Panc1 (cell line): ENCODE data around the gene YDJC. TPM values are rescaled to one million over a fixed set of nuclear protein-coding genes. Genes with fewer than 3 reads are reported as not detected.
A peak's percentile ranks its signal among the peaks of the same experiment; 100 is the strongest.

Experiments
- ATAC-seq: fragments of 200-7000 bp; cut with Tn5 transposase; 2 replicates; pipeline ENCODE4 v1.9.1; 2020; ENCODE audit warnings: mild to moderate bottlenecking, moderate library complexity
- BruUV-seq: library from RNA; stranded (reverse); fragments of 400-500 nt; replicated peaks from 2 replicates; lab custom pipeline; 2021; lab: Mats Ljungman, UMichigan
- CTCF ChIA-PET: fragments of 300-600 bp; sonication (Branson Sonifier 250); formaldehyde crosslinking; loops from one replicate; lab custom pipeline; 2022; ENCODE audit warnings: antibody characterized with exemption; lab: Charles Lee
- POLR2A ChIA-PET: fragments of 300-600 bp; sonication (Branson Sonifier 250); formaldehyde crosslinking; loops from one replicate; lab custom pipeline; 2022; ENCODE audit warnings: antibody characterized with exemption; lab: Charles Lee
- DNase-seq: peaks from one replicate; pipeline ENCODE4 v3.0.0-alpha.2; 2010; ENCODE audit warnings: low read depth, low spot score
- H3K27ac ChIP-seq: 2 replicates; pipeline ENCODE4 v1.5.1; 2011; ENCODE audit warnings: mild to moderate bottlenecking, low read length, inconsistent platforms
- H3K27me3 ChIP-seq: fragments of 200-500 bp; sonication (Bioruptor generic); 2 replicates; pipeline ENCODE4 v1.6.0; 2014; ENCODE audit warnings: low read length, inconsistent platforms; ENCODE audit not compliant: control insufficient read depth, insufficient read depth
- H3K36me3 ChIP-seq: fragments of 200-500 bp; sonication (Bioruptor generic); 2 replicates; pipeline ENCODE4 v1.5.1; 2014; ENCODE audit warnings: inconsistent platforms, mild to moderate bottlenecking, low read length, moderate library complexity; ENCODE audit not compliant: control insufficient read depth, insufficient read depth
- H3K4me1 ChIP-seq: 2 replicates; pipeline ENCODE4 v1.5.1; 2011; ENCODE audit warnings: inconsistent platforms, mild to moderate bottlenecking, low read length, moderate library complexity; ENCODE audit not compliant: control insufficient read depth, insufficient read depth
- H3K4me3 ChIP-seq, 2 experiments: 2 replicates each; pipeline ENCODE4 v1.5.1; 2011 to 2012; ENCODE audit warnings: low read depth in 2 of 2, low read length in 2 of 2, mild to moderate bottlenecking in 2 of 2, inconsistent platforms in 1 of 2, moderate library complexity in 1 of 2
- H3K9me3 ChIP-seq: fragments of 200-500 bp; sonication (Bioruptor generic); 2 replicates; pipeline ENCODE4 v1.5.1; 2014; ENCODE audit warnings: low read depth, mild to moderate bottlenecking, inconsistent platforms, low read length, moderate library complexity; ENCODE audit not compliant: control insufficient read depth, insufficient read depth
- CTCF ChIP-seq: fragments of 450-650 bp; IDR thresholded peaks from 2 replicates; pipeline ENCODE4 v1.5.1; 2017; ENCODE audit warnings: mild to moderate bottlenecking
- POLR2AphosphoS5 ChIP-seq: IDR thresholded peaks from 2 replicates; pipeline ENCODE4 v1.6.1; 2012; ENCODE audit warnings: mild to moderate bottlenecking, low read depth, low read length, moderate library complexity
- REST ChIP-seq, 2 experiments: IDR thresholded peaks; 2 replicates each; pipeline ENCODE4 v1.6.1; 2011 to 2012; ENCODE audit warnings: low read depth in 2 of 2, control low read depth in 1 of 2, low read length in 1 of 2, mild to moderate bottlenecking in 1 of 2, moderate library complexity in 1 of 2; ENCODE audit not compliant: insufficient read depth in 1 of 2
- SIN3A ChIP-seq: IDR thresholded peaks from 2 replicates; pipeline ENCODE4 v1.6.1; 2012; ENCODE audit warnings: low read depth, mild to moderate bottlenecking, low read length, moderate library complexity, borderline replicate concordance; ENCODE audit not compliant: insufficient read depth
- TCF7L2 ChIP-seq: IDR thresholded peaks from 2 replicates; pipeline ENCODE4 v1.6.1; 2011; ENCODE audit warnings: mild to moderate bottlenecking, low read depth, low read length, inconsistent platforms
- in situ Hi-C: cut with HindIII; loops from 2 replicates; pipeline ENCODE4 v1.10.0; 2016; ENCODE audit warnings: low sequenced_read_pairs, low pct_unique_long_range_greater_than_20kb
- intact Hi-C: fragments of 100-400 bp; cut with micrococcal nuclease; formaldehyde crosslinking; loops from one replicate; pipeline ENCODE4 v1.10.0; 2022; ENCODE audit not compliant: unreplicated experiment
- total RNA-seq: library from RNA; stranded (reverse); gene quantifications from one replicate; pipeline ENCODE4 v1.2.1, GENCODE V29; 2021; ENCODE audit not compliant: unreplicated experiment

YDJC gene
- total RNA-seq, 1 experiment from 2014 or later = 60.6 TPM

GRCh38 chr22:21643533-21644357 is 13.9 kb upstream of the YDJC start:
- Histone ChIP-seq H3K27me3 (no peaks in the 10 kb centered on the region), H3K4me1 (peaks cover 8% of the 10 kb centered on the region; the same call in 1 of the 2 replicates), H3K9me3 (no peaks in the 10 kb centered on the region), H3K4me3 (peak overlapping the region; percentile 62 to 74), H3K27ac (peak overlapping the region; percentile 79), H3K36me3 (no peaks in the 10 kb centered on the region)
- DNase-seq (no peak), ATAC-seq (no peak)
- intact Hi-C loops = loop anchor here (10.0 kb wide), 1 partner anchor 49 kb away; no protein-coding TSS in a partner anchor
- in situ Hi-C loops = no loop called here
- BruUV-seq = no TSS peak
- no peak for TF ChIP-seq SIN3A
- TF ChIP-seq CTCF = peak; percentile 26
- TF ChIP-seq TCF7L2 = no peak
- no peak for TF ChIP-seq POLR2AphosphoS5
- no peak for TF ChIP-seq REST (IDR thresholded peaks at IDR 0.05; ENCODE audit: insufficient read depth in 1 of 2, low read depth in 2 of 2, low read length in 1 of 2)
- ChIA-PET CTCF (no interaction called here), POLR2A (no interaction called here)

GRCh38 chr22:21642584-21643448 is 13.0 kb upstream of the YDJC start:
- peak; percentile 43 for ATAC-seq

More at GRCh38 chr22:21642584-21643448, 13.0 kb upstream of the YDJC start:
- TSS peak; percentile 88 for BruUV-seq
- no peak for DNase-seq
- CTCF ChIA-PET = interaction anchor here (0.6 to 2.3 kb wide), 3 partner anchors 14 to 87 kb away, joined by 3 to 12 read pairs (median 6); no protein-coding TSS in a partner anchor
- H3K27me3 ChIP-seq = no peaks in the 10 kb centered on the region
- in situ Hi-C loops = no loop called here
- H3K4me3 ChIP-seq = peak overlapping the region; percentile 62 to 74
- H3K36me3 ChIP-seq = no peaks in the 10 kb centered on the region
- no peak for TF ChIP-seq REST (IDR thresholded peaks at IDR 0.05; ENCODE audit: insufficient read depth in 1 of 2, low read depth in 2 of 2, low read length in 1 of 2)
- peak; percentile 79 for TF ChIP-seq CTCF
- intact Hi-C loops = loop anchor here (10.0 kb wide), 1 partner anchor 48 kb away; no protein-coding TSS in a partner anchor
- peaks cover 8% of the 10 kb centered on the region; the same call in 1 of the 2 replicates for H3K4me1 ChIP-seq
- H3K9me3 ChIP-seq = no peaks in the 10 kb centered on the region
- H3K27ac ChIP-seq = peak overlapping the region; percentile 79
- POLR2A ChIA-PET = no interaction called here
